Fibroblast of lung (primary cell): ENCODE results near the gene FLVCR1. TPM values are rescaled to one million over a fixed set of nuclear protein-coding genes. Genes with fewer than 3 reads are reported as not detected.

ENCODE experiments used
- DNase-seq, 2 donors: peaks; one replicate each; pipeline versions ENCODE4 v3.0.0 to v3.0.0-alpha.2; 2010; ENCODE audit warnings: low read depth in 2 of 2
- H2AFZ ChIP-seq: 2 replicates; pipeline ENCODE4 v1.5.1; 2012; ENCODE audit warnings: low read length, control low read depth, inconsistent platforms
- H3K27ac ChIP-seq: 2 replicates; pipeline ENCODE4 v1.5.1; 2011; ENCODE audit warnings: low read length, control low read depth; ENCODE audit not compliant: insufficient read depth
- H3K27me3 ChIP-seq: 2 replicates; pipeline ENCODE4 v1.5.1; 2011; ENCODE audit warnings: mild to moderate bottlenecking, low read length; ENCODE audit not compliant: control insufficient read depth, insufficient read depth
- H3K36me3 ChIP-seq: 2 replicates; pipeline ENCODE4 v1.5.1; 2011; ENCODE audit warnings: low read length; ENCODE audit not compliant: control insufficient read depth, insufficient read depth
- H3K4me1 ChIP-seq: 2 replicates; pipeline ENCODE4 v1.5.1; 2011; ENCODE audit warnings: low read length; ENCODE audit not compliant: control insufficient read depth, insufficient read depth; ENCODE audit errors: extremely low read depth
- H3K4me2 ChIP-seq: 2 replicates; pipeline ENCODE4 v1.5.1; 2011; ENCODE audit warnings: low read length, control low read depth; ENCODE audit not compliant: insufficient read depth; ENCODE audit errors: extremely low read depth
- H3K4me3 ChIP-seq, 4 experiments: fragments of 200-600 bp in 1 of 4; sonication (generic) in 1 of 4; replicated peaks in 1 of 4; 2 replicates each; pipeline ENCODE4 v1.5.1; 2011 to 2016; ENCODE audit warnings: low read length in 4 of 4, low read depth in 3 of 4, mild to moderate bottlenecking in 3 of 4, control low read depth in 2 of 4, inconsistent platforms in 1 of 4, mixed read lengths in 1 of 4; ENCODE audit not compliant: insufficient read depth in 1 of 4; ENCODE audit errors: control extremely low read depth in 1 of 4
- H3K79me2 ChIP-seq: 2 replicates; pipeline ENCODE4 v1.5.1; 2012; ENCODE audit warnings: mild to moderate bottlenecking, low read length, inconsistent platforms; ENCODE audit not compliant: control insufficient read depth, insufficient read depth
- H3K9ac ChIP-seq: 2 replicates; pipeline ENCODE4 v1.5.1; 2011; ENCODE audit warnings: mild to moderate bottlenecking, low read length, control low read depth; ENCODE audit not compliant: insufficient read depth
- H3K9me3 ChIP-seq: 2 replicates; pipeline ENCODE4 v1.5.1; 2012; ENCODE audit warnings: low read depth, low read length; ENCODE audit not compliant: control insufficient read depth, insufficient read depth
- H4K20me1 ChIP-seq: 2 replicates; pipeline ENCODE4 v1.5.1; 2011; ENCODE audit warnings: low read length; ENCODE audit not compliant: control insufficient read depth, insufficient read depth; ENCODE audit errors: extremely low read depth
- EZH2 ChIP-seq: IDR thresholded peaks from 2 replicates; pipeline ENCODE4 v1.5.1; 2012; ENCODE audit warnings: low read length, control low read depth, mild to moderate bottlenecking; ENCODE audit errors: missing control alignments
- polyA plus RNA-seq, 2 donors: library from polyadenylated mRNA; depleted of rRNA in 1 of 2; stranded (reverse) in 1 of 2; unstranded in 1 of 2; fragments of >200 nt; gene quantifications; 2 replicates each; pipeline ENCODE4 v1.2.1, GENCODE V29; 2011 to 2012; ENCODE audit warnings: missing spikeins in 1 of 2
- total RNA-seq: library from RNA; depleted of rRNA; stranded (reverse); fragments of >200 nt; gene quantifications from 2 replicates; pipeline ENCODE4 v1.2.1, GENCODE V29; 2014
- TF ChIP-seq, protein P1 (sequence below), 2 donors: IDR thresholded peaks in 1 of 2; conservative IDR thresholded peaks in 1 of 2; 1 replicate in 1 of 2; 2 replicates in 1 of 2; pipeline ENCODE4 v1.5.1; 2011 to 2012; ENCODE audit warnings: low read length in 2 of 2, control low read depth in 1 of 2, inconsistent platforms in 1 of 2, low read depth in 1 of 2, mild to moderate bottlenecking in 1 of 2

The FLVCR1 gene
- total and polyA plus RNA-seq, 2 donors (not counting 1 experiment from before 2014, with no cell fraction given), result 2.5 to 7.3 TPM

DNA sequence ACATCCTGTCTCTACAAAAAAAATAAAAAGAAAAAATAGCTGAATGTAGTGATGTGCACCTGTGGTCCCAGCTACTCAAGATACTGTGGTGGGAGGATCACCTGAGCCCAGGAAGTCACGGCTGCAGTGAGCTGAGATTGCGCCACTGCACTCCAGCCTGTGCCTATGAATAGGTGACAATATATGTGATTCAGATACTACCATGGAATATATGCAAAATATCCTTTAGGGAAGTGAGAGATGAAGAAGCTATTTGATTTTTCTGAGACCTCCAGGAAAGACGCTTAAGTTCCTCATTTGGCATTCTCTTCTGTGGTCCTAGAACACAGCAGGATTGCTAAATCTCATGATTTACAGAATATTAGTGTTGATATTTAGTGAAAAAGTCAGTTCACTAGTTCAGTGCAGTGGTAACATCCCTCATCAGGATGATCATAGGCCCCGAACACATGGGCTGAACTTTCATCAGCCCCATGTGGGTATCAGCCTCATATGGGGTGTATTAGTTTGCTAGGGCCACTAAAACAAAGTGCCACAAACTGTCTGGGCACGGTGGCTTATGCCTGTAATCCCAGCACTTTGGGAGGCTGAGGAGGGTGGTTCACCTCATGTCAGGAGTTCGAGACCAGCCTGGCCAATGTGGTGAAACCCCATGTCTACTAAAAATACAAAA is 86.3 kb downstream of the FLVCR1 start:
- TF ChIP-seq, protein P1, sequence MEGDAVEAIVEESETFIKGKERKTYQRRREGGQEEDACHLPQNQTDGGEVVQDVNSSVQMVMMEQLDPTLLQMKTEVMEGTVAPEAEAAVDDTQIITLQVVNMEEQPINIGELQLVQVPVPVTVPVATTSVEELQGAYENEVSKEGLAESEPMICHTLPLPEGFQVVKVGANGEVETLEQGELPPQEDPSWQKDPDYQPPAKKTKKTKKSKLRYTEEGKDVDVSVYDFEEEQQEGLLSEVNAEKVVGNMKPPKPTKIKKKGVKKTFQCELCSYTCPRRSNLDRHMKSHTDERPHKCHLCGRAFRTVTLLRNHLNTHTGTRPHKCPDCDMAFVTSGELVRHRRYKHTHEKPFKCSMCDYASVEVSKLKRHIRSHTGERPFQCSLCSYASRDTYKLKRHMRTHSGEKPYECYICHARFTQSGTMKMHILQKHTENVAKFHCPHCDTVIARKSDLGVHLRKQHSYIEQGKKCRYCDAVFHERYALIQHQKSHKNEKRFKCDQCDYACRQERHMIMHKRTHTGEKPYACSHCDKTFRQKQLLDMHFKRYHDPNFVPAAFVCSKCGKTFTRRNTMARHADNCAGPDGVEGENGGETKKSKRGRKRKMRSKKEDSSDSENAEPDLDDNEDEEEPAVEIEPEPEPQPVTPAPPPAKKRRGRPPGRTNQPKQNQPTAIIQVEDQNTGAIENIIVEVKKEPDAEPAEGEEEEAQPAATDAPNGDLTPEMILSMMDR (conservative IDR thresholded peaks at IDR 0.05 in 1 of 2, IDR thresholded peaks at IDR 0.05 in 1 of 2; ENCODE audit: low read depth in 1 of 2, low read length in 2 of 2), result no peak
- TF ChIP-seq EZH2, result no peak
- Histone ChIP-seq H3K4me3 (no peak overlapping the region), H3K79me2 (no peaks in the 10 kb centered on the region), H3K36me3 (no peaks in the 10 kb centered on the region), H3K9ac (no peak overlapping the region), H3K27ac (no peak overlapping the region), H3K9me3 (no peaks in the 10 kb centered on the region), H3K4me1 (no peaks in the 10 kb centered on the region), H2AFZ (no peak overlapping the region), H4K20me1 (no peaks in the 10 kb centered on the region), H3K27me3 (peaks cover 8% of the 10 kb centered on the region), H3K4me2 (no peak overlapping the region)
- DNase-seq, result no peak

DNA sequence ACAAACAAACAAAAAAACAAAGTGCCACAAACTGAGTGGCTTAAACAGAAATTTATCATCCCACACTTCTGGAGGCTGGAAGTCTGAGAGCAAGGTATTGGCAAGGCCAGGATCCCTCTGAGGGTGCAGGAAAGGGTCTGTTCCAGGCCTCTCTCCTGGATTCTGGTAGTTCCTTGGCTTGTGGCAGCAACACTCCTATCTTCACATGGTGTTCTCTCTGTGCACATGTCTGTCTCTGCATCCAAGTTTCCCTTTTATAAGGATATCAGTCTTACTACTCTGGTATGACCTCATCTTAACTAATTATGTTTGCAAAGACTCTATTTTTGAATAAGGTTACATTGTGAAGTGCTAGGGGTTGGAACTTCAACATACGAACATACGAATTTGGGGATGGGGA is 87.0 kb downstream of the FLVCR1 start:
- no peak overlapping the region for H3K4me2 ChIP-seq
- no peak overlapping the region for H2AFZ ChIP-seq
- H3K36me3 ChIP-seq, result no peaks in the 10 kb centered on the region
- no peak overlapping the region for H3K4me3 ChIP-seq
- H3K9me3 ChIP-seq, result no peaks in the 10 kb centered on the region
- no peaks in the 10 kb centered on the region for H3K79me2 ChIP-seq
- H3K27ac ChIP-seq, result no peak overlapping the region
- no peak for TF ChIP-seq EZH2
- TF ChIP-seq, protein P1 (conservative IDR thresholded peaks at IDR 0.05 in 1 of 2, IDR thresholded peaks at IDR 0.05 in 1 of 2; ENCODE audit: low read depth in 1 of 2, low read length in 2 of 2), result no peak
- H3K9ac ChIP-seq, result no peak overlapping the region
- H3K27me3 ChIP-seq, result peaks cover 15% of the 10 kb centered on the region
- no peak for DNase-seq
- H4K20me1 ChIP-seq, result no peaks in the 10 kb centered on the region
- no peaks in the 10 kb centered on the region for H3K4me1 ChIP-seq

DNA sequence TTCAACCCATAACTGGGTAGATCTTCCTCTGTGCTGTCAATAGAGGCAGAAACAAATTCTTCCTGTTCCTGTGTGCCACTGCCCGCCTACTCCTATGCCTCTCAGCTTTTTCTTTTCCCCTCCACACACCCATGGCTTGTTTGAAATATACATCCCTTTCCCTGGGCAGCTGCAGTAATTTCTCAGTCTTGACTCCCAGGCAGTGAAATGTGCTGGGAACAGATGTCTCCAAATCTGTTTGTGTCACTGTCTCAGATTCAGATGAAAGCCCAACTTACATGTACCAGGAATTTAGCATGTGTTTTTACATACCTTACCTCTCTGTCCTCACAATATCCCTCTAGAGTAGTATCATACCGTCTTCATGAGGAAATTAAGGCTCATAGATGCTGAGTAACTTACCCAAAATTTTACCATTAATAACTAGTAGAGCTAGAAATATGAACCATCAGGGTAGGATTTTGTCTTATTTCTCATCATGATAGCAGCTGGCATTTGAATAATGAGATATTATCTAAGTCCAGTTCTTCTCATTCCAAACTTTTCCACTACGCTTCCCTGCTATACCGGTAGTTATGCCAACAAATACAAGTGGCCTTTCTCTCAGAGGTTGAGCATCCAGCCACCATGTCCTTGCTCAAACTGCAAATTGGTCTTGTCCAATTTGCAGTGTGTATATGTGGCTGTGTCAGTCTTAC is 87.5 kb downstream of the FLVCR1 start:
- no peak overlapping the region for H2AFZ ChIP-seq
- peaks cover 15% of the 10 kb centered on the region for H3K27me3 ChIP-seq
- no peak overlapping the region for H3K9ac ChIP-seq
- TF ChIP-seq, protein P1 (conservative IDR thresholded peaks at IDR 0.05 in 1 of 2, IDR thresholded peaks at IDR 0.05 in 1 of 2; ENCODE audit: low read depth in 1 of 2, low read length in 2 of 2), result no peak
- TF ChIP-seq EZH2, result no peak
- no peak overlapping the region for H3K27ac ChIP-seq
- no peak overlapping the region for H3K4me3 ChIP-seq
- H3K79me2 ChIP-seq, result no peaks in the 10 kb centered on the region
- no peaks in the 10 kb centered on the region for H3K9me3 ChIP-seq
- no peaks in the 10 kb centered on the region for H4K20me1 ChIP-seq
- no peaks in the 10 kb centered on the region for H3K36me3 ChIP-seq
- DNase-seq, result no peak
- H3K4me2 ChIP-seq, result no peak overlapping the region
- no peaks in the 10 kb centered on the region for H3K4me1 ChIP-seq
